K562 (cell line): Measurements from ENCODE around the gene GIGYF2. TPM values are rescaled to one million over a fixed set of nuclear protein-coding genes. Genes with fewer than 3 reads are reported as not detected.

ENCODE experiments used
- ATAC-seq: fragments of 200-7000 bp; cut with Tn5 transposase; 3 replicates; pipeline ENCODE4 v1.9.1; 2020; ENCODE audit warnings: moderate library complexity
- BruUV-seq: library from RNA; stranded (reverse); fragments of 400-500 nt; replicated peaks from 2 replicates; lab custom pipeline; 2021; lab: Mats Ljungman, UMichigan
- CTCF ChIA-PET: fragments of 300-600 bp; formaldehyde crosslinking; extraction: SDS; loops from one replicate; lab custom pipeline; 2021; ENCODE audit warnings: low intra/inter-chr PET ratio; lab: Yijun Ruan, JAX
- POLR2A ChIA-PET: fragments of 300-600, 350-650 bp; sonication (Branson Sonifier 250); formaldehyde crosslinking; extraction: SDS; loops from one replicate; lab custom pipeline; 2021; ENCODE audit warnings: antibody characterized with exemption, inconsistent platforms; lab: Yijun Ruan, JAX
- DNase-seq, 4 experiments: peaks; one replicate each; pipeline versions ENCODE4 v3.0.0 to v3.0.0-alpha.2; 2011 to 2018; ENCODE audit warnings: low spot score in 3 of 4, mixed read lengths in 3 of 4; ENCODE audit errors: extremely low read depth in 1 of 4
- FAIRE-seq: peaks from 2 replicates; lab custom pipeline; 2011; peaks lifted over from hg19 to GRCh38; lab: Jason Lieb, UNC
- H2AFZ ChIP-seq: 2 replicates; pipeline ENCODE4 v1.6.0; 2011; ENCODE audit warnings: low read depth, low read length, control low read depth, inconsistent platforms
- H3K27ac ChIP-seq: fragments of 200-600 bp; 3 replicates; pipeline ENCODE4 v1.8.0; 2011; ENCODE audit warnings: low read depth, mild to moderate bottlenecking, control low read depth, inconsistent platforms, low read length, moderate library complexity, mixed read lengths; ENCODE audit errors: extremely low read depth
- H3K27me3 ChIP-seq, 2 experiments: fragments of 300-600 bp in 1 of 2; 2 replicates in 1 of 2; 3 replicates in 1 of 2; pipeline versions ENCODE4 v1.6.0 to v1.8.0; 2011; ENCODE audit warnings: inconsistent platforms in 2 of 2, low read length in 2 of 2, mild to moderate bottlenecking in 1 of 2, mixed read lengths in 1 of 2, moderate library complexity in 1 of 2; ENCODE audit not compliant: control insufficient read depth in 2 of 2, insufficient read depth in 2 of 2
- H3K36me3 ChIP-seq: fragments of 300-600 bp; 3 replicates; pipeline ENCODE4 v1.8.0; 2011; ENCODE audit warnings: mild to moderate bottlenecking, low read length, inconsistent platforms; ENCODE audit not compliant: control insufficient read depth, insufficient read depth
- H3K4me1 ChIP-seq, 2 experiments: fragments of 200-600 bp in 1 of 2; replicated peaks in 1 of 2; 2 replicates in 1 of 2; 3 replicates in 1 of 2; pipeline versions ENCODE4 v1.5.1 to v1.8.0; 2011; ENCODE audit warnings: inconsistent platforms in 2 of 2, low read length in 2 of 2, mild to moderate bottlenecking in 1 of 2, mixed read lengths in 1 of 2, moderate library complexity in 1 of 2; ENCODE audit not compliant: control insufficient read depth in 2 of 2, insufficient read depth in 2 of 2
- H3K4me2 ChIP-seq: 2 replicates; pipeline ENCODE4 v1.6.1; 2011; ENCODE audit warnings: low read length, control low read depth, inconsistent platforms, mixed read lengths; ENCODE audit not compliant: insufficient read depth
- H3K4me3 ChIP-seq: fragments of 200-600 bp; sonication (generic), shearing (Covaris generic); 2 replicates; pipeline ENCODE4 v1.5.1; 2016; ENCODE audit warnings: control low read depth, inconsistent platforms
- H3K79me2 ChIP-seq: fragments of 200-600 bp; 3 replicates; pipeline ENCODE4 v1.8.0; 2011; ENCODE audit warnings: low read length, inconsistent platforms; ENCODE audit not compliant: control insufficient read depth, insufficient read depth
- H3K9ac ChIP-seq, 2 experiments: 2 replicates each; pipeline versions ENCODE4 v1.6.0 to v1.6.1; 2011; ENCODE audit warnings: low read depth in 2 of 2, low read length in 2 of 2, control low read depth in 1 of 2, inconsistent platforms in 1 of 2, mild to moderate bottlenecking in 1 of 2, mixed read lengths in 1 of 2; ENCODE audit not compliant: insufficient read depth in 1 of 2
- H3K9me1 ChIP-seq: one replicate; pipeline ENCODE4 v1.6.0; 2011; ENCODE audit warnings: inconsistent platforms, mild to moderate bottlenecking, low read length, moderate library complexity; ENCODE audit not compliant: control insufficient read depth, insufficient read depth
- H3K9me3 ChIP-seq: replicated peaks from 2 replicates; pipeline ENCODE4 v1.5.1; 2011; ENCODE audit warnings: low read depth, low read length, inconsistent platforms; ENCODE audit not compliant: control insufficient read depth, insufficient read depth
- H4K20me1 ChIP-seq: replicated peaks from 2 replicates; pipeline ENCODE4 v1.6.1; 2011; ENCODE audit warnings: low read length, inconsistent platforms, mixed read lengths; ENCODE audit not compliant: control insufficient read depth, insufficient read depth
- ARNT ChIP-seq, 2 experiments: fragments of 450-650 bp; IDR thresholded peaks; 2 replicates each; pipeline ENCODE4 v1.6.1; 2016; ENCODE audit warnings: mild to moderate bottlenecking in 1 of 2
- CHD4 ChIP-seq: fragments of 200-600 bp; sonication (generic); IDR thresholded peaks from 3 replicates; pipeline ENCODE4 v1.6.1; 2012; ENCODE audit warnings: low read depth, mild to moderate bottlenecking, mixed read lengths, low read length, inconsistent platforms; ENCODE audit not compliant: insufficient read depth, insufficient replicate concordance, poor library complexity, severe bottlenecking
- DNMT1 ChIP-seq: fragments of 450-650 bp; IDR thresholded peaks from 2 replicates; pipeline ENCODE4 v1.6.1; 2016; ENCODE audit warnings: antibody characterized with exemption, mild to moderate bottlenecking
- GABPB1 ChIP-seq: sonication (generic); formaldehyde crosslinking; IDR thresholded peaks from 2 replicates; pipeline ENCODE4 v1.8.0; 2022; ENCODE audit warnings: mild to moderate bottlenecking, missing genetic modification reagents
- HDGF ChIP-seq: fragments of 450-650 bp; IDR thresholded peaks from 2 replicates; pipeline ENCODE4 v1.6.1; 2016
- MYC ChIP-seq, 2 experiments: fragments of 250-450 bp in 1 of 2; sonication (Bioruptor Pico) in 1 of 2; IDR thresholded peaks; 2 replicates each; pipeline versions ENCODE4 v1.5.1 to v1.6.1; 2012 to 2021; ENCODE audit warnings: low read depth in 2 of 2, borderline replicate concordance in 1 of 2, improper control_type of control experiment in 1 of 2, low read length in 1 of 2, mild to moderate bottlenecking in 1 of 2, moderate library complexity in 1 of 2
- PCBP1 ChIP-seq: fragments of 200-400 bp; formaldehyde crosslinking; IDR thresholded peaks from 2 replicates; pipeline ENCODE4 v1.6.1; 2018; ENCODE audit warnings: mild to moderate bottlenecking, low read depth, low read length; ENCODE audit not compliant: poor library complexity, severe bottlenecking
- U2AF2 ChIP-seq: fragments of 200-400 bp; formaldehyde crosslinking; optimal IDR thresholded peaks from 2 replicates; pipeline ENCODE3; 2017; ENCODE audit warnings: low read depth, mild to moderate bottlenecking, low read length
- whole genome bisulfite sequencing: fragments of 100-300 bp; shearing (Covaris generic); methylation state at CpG from one replicate; pipeline ENCODE4 v1.1.6; 2016; ENCODE audit warnings: low coverage, mixed read lengths; ENCODE audit not compliant: insufficient coverage; ENCODE audit errors: missing lambda C conversion rate; 5-methylcytosine and 5-hydroxymethylcytosine counted together
- in situ Hi-C: fragments of 300-500 bp; cut with MboI; formaldehyde crosslinking; loops from 4 replicates; pipeline ENCODE4 v1.15.0; 2018; ENCODE audit warnings: inconsistent platforms, mixed read lengths
- intact Hi-C: fragments of 100-400 bp; cut with micrococcal nuclease; formaldehyde crosslinking; loops from 2 replicates; pipeline ENCODE4 v1.14.2; 2022
- polyA plus RNA-seq, 8 experiments: library from polyadenylated mRNA; depleted of rRNA in 4 of 8; stranded (reverse) in 5 of 8; unstranded in 3 of 8; fragments of >200 nt; fragmentation: Nextera tagmentation in 2 of 8; fragmentation: Illumina TruSeq in 1 of 8; extraction: Ambion mirVana in 2 of 8; extraction: Trizol in 1 of 8; gene quantifications; 2 replicates each; pipeline versions ENCODE4 v1.2.1 to v1.2.3, GENCODE V29; 2011 to 2014; ENCODE audit warnings: inconsistent platforms in 1 of 8, missing spikeins in 1 of 8
- total RNA-seq, 7 experiments: library from RNA; depleted of rRNA in 6 of 7; stranded (reverse); fragments of >200 nt in 6 of 7; fragmentation: Illumina TruSeq in 2 of 7; extraction: Trizol in 2 of 7; gene quantifications; 2 replicates each; pipeline versions ENCODE4 v1.2.1 to v1.2.3, GENCODE V29; 2011 to 2021; ENCODE audit warnings: low replicate concordance in 1 of 7
- TF ChIP-seq, protein P1 (sequence below): sonication (generic); formaldehyde crosslinking; IDR thresholded peaks from 2 replicates; pipeline ENCODE4 v1.8.0; 2022; ENCODE audit warnings: mild to moderate bottlenecking, low read depth, missing genetic modification reagents

GIGYF2 gene
- total and polyA plus RNA-seq, 9 of the 15 experiments (the other 6 are each of a cell fraction or from before 2014, with no cell fraction given): 12.7 to 52.7 (median 34.9) TPM

DNA sequence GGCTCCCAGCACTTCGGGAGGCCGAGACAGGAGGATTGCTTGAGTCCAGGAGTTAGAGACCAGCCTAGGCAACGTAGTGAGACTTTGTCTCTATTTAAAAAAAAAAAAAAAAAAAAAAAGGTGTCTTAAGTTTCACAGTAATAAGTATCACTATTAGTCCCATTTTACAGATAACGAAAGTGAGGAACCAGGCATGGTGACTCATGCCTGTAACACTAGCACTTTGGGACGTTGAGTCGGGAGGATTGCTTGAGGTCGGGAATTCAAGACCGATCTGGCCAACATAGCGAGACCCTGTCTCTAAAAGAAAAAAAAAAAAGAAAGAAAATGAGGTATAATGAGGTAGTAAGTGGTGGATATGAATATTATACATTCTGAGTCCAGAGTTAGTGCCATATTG, 76.7 kb downstream of the GIGYF2 start:
- ATAC-seq: no peak
- WGBS: 98% methylated on average over 8 of the region's 9 CpGs

DNA sequence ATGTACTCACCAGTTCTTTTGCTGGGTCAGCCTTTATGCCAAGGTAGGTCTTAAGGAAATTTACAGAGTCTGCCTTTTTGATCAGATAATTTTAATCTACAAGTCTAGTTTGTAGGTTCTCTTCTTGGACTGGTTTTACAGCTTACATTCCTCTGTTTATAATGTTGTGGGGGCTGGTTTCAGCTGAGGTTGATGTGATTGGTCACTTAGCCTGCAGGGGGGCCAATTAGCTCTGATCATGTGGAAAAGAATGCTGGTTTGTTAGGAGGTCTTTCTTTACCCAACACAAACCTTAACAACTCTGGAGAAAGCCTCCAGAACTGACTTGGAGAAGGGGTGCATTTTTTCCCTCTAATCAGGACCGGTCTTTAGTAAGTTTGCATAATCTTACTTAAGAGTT, 79.3 kb downstream of the GIGYF2 start, which contains the start of gene KCNJ13:
Gene KCNJ13 (minus strand): TSS at position 131 of the 400 bp plus-strand sequence. CDS start 5,203 bp downstream, outside the sequence.
- H3K27me3 ChIP-seq: no peaks in the 10 kb centered on the region
- DNase-seq: peak in 3 of 4 experiments; percentile 8 to 19 (median 13)
- H3K4me2 ChIP-seq: no peak within 1 kb of the TSS
- H2AFZ ChIP-seq: no peak within 1 kb of the TSS
- H3K36me3 ChIP-seq: peaks cover 29% of the 10 kb centered on the region
- no peak within 1 kb of the TSS for H3K27ac ChIP-seq
- no peak for ATAC-seq
- no peaks in the 10 kb centered on the region for H3K79me2 ChIP-seq
- no peak within 1 kb of the TSS for H3K4me3 ChIP-seq
- no peak for FAIRE-seq
- in situ Hi-C loops (no loop called here), intact Hi-C loops (no loop called here)
- no peaks in the 10 kb centered on the region for H3K4me1 ChIP-seq
- H3K9me1 ChIP-seq: no peaks in the 10 kb centered on the region
- no peaks in the 10 kb centered on the region for H3K9me3 ChIP-seq
- no peaks in the 10 kb centered on the region for H4K20me1 ChIP-seq
- H3K9ac ChIP-seq: no peak within 1 kb of the TSS
- TF ChIP-seq CHD4 (no peak), U2AF2 (no peak), HDGF (no peak), GABPB1 (CRISPR knock-in tag) (no peak), ARNT (IDR thresholded peaks at IDR 0.05) (no peak)
- TF ChIP-seq, protein P1, sequence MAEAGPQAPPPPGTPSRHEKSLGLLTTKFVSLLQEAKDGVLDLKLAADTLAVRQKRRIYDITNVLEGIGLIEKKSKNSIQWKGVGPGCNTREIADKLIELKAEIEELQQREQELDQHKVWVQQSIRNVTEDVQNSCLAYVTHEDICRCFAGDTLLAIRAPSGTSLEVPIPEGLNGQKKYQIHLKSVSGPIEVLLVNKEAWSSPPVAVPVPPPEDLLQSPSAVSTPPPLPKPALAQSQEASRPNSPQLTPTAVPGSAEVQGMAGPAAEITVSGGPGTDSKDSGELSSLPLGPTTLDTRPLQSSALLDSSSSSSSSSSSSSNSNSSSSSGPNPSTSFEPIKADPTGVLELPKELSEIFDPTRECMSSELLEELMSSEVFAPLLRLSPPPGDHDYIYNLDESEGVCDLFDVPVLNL (CRISPR knock-in tag): no peak
- BruUV-seq: no TSS peak
- 100% methylated on average over 1 of the region's 1 CpG for WGBS
- POLR2A ChIA-PET: interaction anchor here (0.6 kb wide), 1 partner anchor 13 kb away, joined by 3 read pairs; no protein-coding TSS in a partner anchor
- CTCF ChIA-PET: no interaction called here

More for the DNA sequence above, 76.7 kb downstream of the GIGYF2 start:
- Histone ChIP-seq H3K4me2 (no peak overlapping the region), H3K36me3 (peaks cover 41% of the 10 kb centered on the region), H3K4me1 (no peaks in the 10 kb centered on the region), H3K9me1 (no peaks in the 10 kb centered on the region), H3K9me3 (no peaks in the 10 kb centered on the region), H4K20me1 (no peaks in the 10 kb centered on the region), H3K4me3 (no peak overlapping the region), H3K79me2 (no peaks in the 10 kb centered on the region), H3K27ac (no peak overlapping the region), H3K9ac (no peak overlapping the region), H2AFZ (no peak overlapping the region), H3K27me3 (no peaks in the 10 kb centered on the region)
- CTCF ChIA-PET: no interaction called here
- in situ Hi-C loops (no loop called here), intact Hi-C loops (no loop called here)
- no peak for TF ChIP-seq MYC (IDR thresholded peaks at IDR 0.05; ENCODE audit: low read depth, low read length)
- no peak for TF ChIP-seq MYC (CRISPR knock-in tag; IDR thresholded peaks at IDR 0.05; ENCODE audit: borderline replicate concordance, low read depth)
- no peak for TF ChIP-seq PCBP1
- no peak for TF ChIP-seq DNMT1
- POLR2A ChIA-PET: interaction anchor here (1.7 kb wide), 1 partner anchor 15 kb away, joined by 6 read pairs; no protein-coding TSS in a partner anchor
- DNase-seq: no peak
- FAIRE-seq: no peak
- no TSS peak for BruUV-seq
